A549 (cell line): ENCODE measurements around the gene PRAME. TPM values are rescaled to one million over a fixed set of nuclear protein-coding genes. Genes with fewer than 3 reads are reported as not detected.

Experiments
- ATAC-seq, 2 experiments: fragments of 200-7000 bp in 1 of 2; fragments of >200 bp in 1 of 2; cut with Nextera tagmentation in 1 of 2; cut with Tn5 transposase in 1 of 2; 3 replicates each; pipeline versions ENCODE4 v1.8.0 to v1.9.1; 2018 to 2020; ENCODE audit warnings: mild to moderate bottlenecking in 1 of 2, moderate library complexity in 1 of 2
- CTCF ChIA-PET: fragments of 300-600 bp; sonication (Branson Sonifier 250); formaldehyde crosslinking; extraction: SDS; loops from one replicate; lab custom pipeline; 2021; ENCODE audit warnings: antibody characterized with exemption, inconsistent platforms; lab: Yijun Ruan, JAX
- POLR2A ChIA-PET: fragments of 350-600 bp; formaldehyde crosslinking; extraction: SDS; loops from one replicate; lab custom pipeline; 2021; ENCODE audit warnings: antibody characterized with exemption, inconsistent platforms; lab: Yijun Ruan, JAX
- DNase-seq, 2 experiments: peaks; one replicate each; pipeline versions ENCODE4 v3.0.0 to v3.0.0-alpha.2; 2011 to 2016; ENCODE audit warnings: low read depth in 1 of 2, low spot score in 1 of 2
- FAIRE-seq: peaks from 2 replicates; lab custom pipeline; 2011; peaks lifted over from hg19 to GRCh38; lab: Jason Lieb, UNC
- H3K27ac ChIP-seq, 2 experiments: fragments of >200 bp; sonication (Bioruptor Twin); formaldehyde crosslinking; 3 replicates each; pipeline ENCODE4 v1.5.1; 2016 to 2017
- H3K4me1 ChIP-seq: fragments of >200 bp; sonication (Bioruptor Twin); formaldehyde crosslinking; 3 replicates; pipeline ENCODE4 v1.6.1; 2016
- H3K4me2 ChIP-seq: fragments of >200 bp; sonication (Bioruptor Twin); formaldehyde crosslinking; 3 replicates; pipeline ENCODE4 v1.6.1; 2016
- H3K4me3 ChIP-seq: fragments of >200 bp; sonication (Bioruptor Twin); formaldehyde crosslinking; 3 replicates; pipeline ENCODE4 v1.5.1; 2016
- H3K9me3 ChIP-seq: fragments of >200 bp; sonication (Bioruptor Twin); formaldehyde crosslinking; 3 replicates; pipeline ENCODE4 v1.6.1; 2016
- CHD4 ChIP-seq: fragments of 200-600 bp; sonication (generic); IDR thresholded peaks from 2 replicates; pipeline ENCODE4 v1.6.1; 2016; ENCODE audit warnings: antibody characterized with exemption, mild to moderate bottlenecking, borderline replicate concordance
- EHMT2 ChIP-seq: fragments of 200-600 bp; sonication (generic); IDR thresholded peaks from 2 replicates; pipeline ENCODE4 v1.6.1; 2016; ENCODE audit warnings: antibody characterized with exemption, low read depth, mild to moderate bottlenecking, moderate library complexity
- ESRRA ChIP-seq: fragments of 150-350 bp; IDR thresholded peaks from 2 replicates; pipeline ENCODE4 v1.6.1; 2014; ENCODE audit warnings: mild to moderate bottlenecking, low read length, borderline replicate concordance
- FOSB ChIP-seq: fragments of 250-450 bp; sonication (Bioruptor Pico); IDR thresholded peaks from 2 replicates; pipeline ENCODE4 v1.5.0; 2020; ENCODE audit warnings: mild to moderate bottlenecking, moderate library complexity
- FOSL2 ChIP-seq, 2 experiments: fragments of 450-650 bp in 1 of 2; fragments of >200 bp in 1 of 2; sonication (Bioruptor Twin) in 1 of 2; formaldehyde crosslinking; IDR thresholded peaks; 2 replicates each; pipeline versions ENCODE4 v1.5.0 to v1.6.1; 2016 to 2020; ENCODE audit warnings: mild to moderate bottlenecking in 1 of 2, moderate library complexity in 1 of 2
- HEYL ChIP-seq: fragments of 250-450 bp; sonication (Bioruptor Pico); IDR thresholded peaks from 2 replicates; pipeline ENCODE4 v1.8.0; 2021; ENCODE audit warnings: mild to moderate bottlenecking, moderate library complexity
- HOXB5 ChIP-seq: fragments of 250-450 bp; sonication (Bioruptor Pico); IDR thresholded peaks from 2 replicates; pipeline ENCODE4 v1.5.0; 2020; ENCODE audit warnings: mild to moderate bottlenecking, moderate library complexity
- JUNB ChIP-seq: fragments of >200 bp; sonication (Bioruptor Twin); formaldehyde crosslinking; IDR thresholded peaks from 2 replicates; pipeline ENCODE4 v1.6.1; 2016
- KDM1A ChIP-seq: fragments of 200-600 bp; sonication (generic); IDR thresholded peaks from 2 replicates; pipeline ENCODE4 v1.6.1; 2016; ENCODE audit warnings: low read depth, mild to moderate bottlenecking
- KDM5A ChIP-seq: fragments of 200-600 bp; sonication (generic); IDR thresholded peaks from 2 replicates; pipeline ENCODE4 v1.6.1; 2016; ENCODE audit warnings: antibody characterized with exemption, mild to moderate bottlenecking
- MAFK ChIP-seq: fragments of 450-650 bp; IDR thresholded peaks from 2 replicates; pipeline ENCODE4 v1.6.1; 2014; ENCODE audit not compliant: partially characterized antibody
- PHF8 ChIP-seq: fragments of 200-600 bp; sonication (generic); IDR thresholded peaks from 2 replicates; pipeline ENCODE4 v1.6.1; 2016; ENCODE audit warnings: low read depth, mild to moderate bottlenecking, antibody characterized with exemption, moderate library complexity, borderline replicate concordance
- RCOR1 ChIP-seq: fragments of 150-350 bp; IDR thresholded peaks from 2 replicates; pipeline ENCODE4 v1.6.1; 2014; ENCODE audit warnings: antibody characterized with exemption, low read length, low read depth
- RFX5 ChIP-seq: fragments of 450-650 bp; IDR thresholded peaks from 2 replicates; pipeline ENCODE4 v1.7.1; 2014; ENCODE audit warnings: antibody characterized with exemption, mild to moderate bottlenecking, moderate library complexity
- SREBF2 ChIP-seq: fragments of 450-650 bp; IDR thresholded peaks from 2 replicates; pipeline ENCODE4 v1.6.1; 2014; ENCODE audit warnings: mild to moderate bottlenecking, moderate library complexity
- ZC3H11A ChIP-seq: fragments of 450-650 bp; IDR thresholded peaks from 2 replicates; pipeline ENCODE4 v1.6.1; 2014; ENCODE audit warnings: antibody characterized with exemption, mild to moderate bottlenecking
- ZFP36 ChIP-seq: fragments of 450-650 bp; IDR thresholded peaks from 2 replicates; pipeline ENCODE4 v1.6.1; 2014; ENCODE audit warnings: borderline replicate concordance; ENCODE audit not compliant: partially characterized antibody
- WGBS: methylation state at CpG from one replicate; pipeline ENCODE4 v1.1.6; 2017; ENCODE audit errors: missing lambda C conversion rate; 5-methylcytosine and 5-hydroxymethylcytosine counted together
- polyA plus RNA-seq, 4 experiments: library from polyadenylated mRNA; depleted of rRNA in 3 of 4; stranded (reverse); fragments of >200 nt; fragmentation: RNase III in 1 of 4; extraction: RNeasy Plus Mini Kit Qiagen cat#74134 plus additional on column Dnase treatment in 1 of 4; gene quantifications; 2 replicates in 3 of 4; 3 replicates in 1 of 4; pipeline ENCODE4 v1.2.3, GENCODE V29; 2011 to 2017
- TF ChIP-seq, protein P1 (sequence below): fragments of 250-450 bp; sonication (Bioruptor Pico); IDR thresholded peaks from 2 replicates; pipeline ENCODE4 v1.5.0; 2021; ENCODE audit warnings: mild to moderate bottlenecking, moderate library complexity, borderline replicate concordance
- TF ChIP-seq, protein P2 (sequence below): fragments of >200 bp; sonication (Bioruptor Twin); formaldehyde crosslinking; IDR thresholded peaks from 3 replicates; pipeline ENCODE4 v1.5.1; 2016
- TF ChIP-seq, protein P3 (sequence below): fragments of 150-350 bp; IDR thresholded peaks from 2 replicates; pipeline ENCODE4 v1.6.1; 2014; ENCODE audit warnings: low read depth, mild to moderate bottlenecking, low read length
- TF ChIP-seq, protein P4 (sequence below): fragments of 250-450 bp; sonication (Bioruptor Pico); IDR thresholded peaks from 2 replicates; pipeline ENCODE4 v1.5.0; 2020; ENCODE audit warnings: low read depth, mild to moderate bottlenecking, moderate library complexity

The PRAME gene
- polyA plus RNA-seq, 2 of the 4 experiments (the other 2 are of a cell fraction): 130 to 173 TPM

DNA sequence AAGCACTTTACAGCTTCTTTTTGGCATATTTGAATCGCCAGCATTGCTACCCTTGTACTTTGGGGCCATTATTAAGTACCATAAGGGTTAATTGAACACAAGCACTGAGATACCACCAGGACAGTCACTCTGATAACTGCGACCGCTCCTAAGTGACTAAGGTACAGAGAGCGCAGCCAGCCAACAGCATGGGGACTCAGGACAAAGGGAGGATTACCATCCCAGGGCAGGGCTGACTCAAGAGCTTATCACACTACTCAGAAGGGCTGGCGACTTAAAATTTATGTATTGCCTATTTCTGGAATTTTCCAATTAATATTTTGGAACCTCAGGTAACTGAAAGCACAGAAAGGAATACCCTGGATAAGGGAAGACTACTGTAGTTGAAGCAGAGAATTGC, 39.5 kb downstream of the PRAME start:
- DNase-seq (peak; percentile 18 to 25), FAIRE-seq (no peak), ATAC-seq (peak; percentile 71 to 78)
- TF ChIP-seq, protein P1, sequence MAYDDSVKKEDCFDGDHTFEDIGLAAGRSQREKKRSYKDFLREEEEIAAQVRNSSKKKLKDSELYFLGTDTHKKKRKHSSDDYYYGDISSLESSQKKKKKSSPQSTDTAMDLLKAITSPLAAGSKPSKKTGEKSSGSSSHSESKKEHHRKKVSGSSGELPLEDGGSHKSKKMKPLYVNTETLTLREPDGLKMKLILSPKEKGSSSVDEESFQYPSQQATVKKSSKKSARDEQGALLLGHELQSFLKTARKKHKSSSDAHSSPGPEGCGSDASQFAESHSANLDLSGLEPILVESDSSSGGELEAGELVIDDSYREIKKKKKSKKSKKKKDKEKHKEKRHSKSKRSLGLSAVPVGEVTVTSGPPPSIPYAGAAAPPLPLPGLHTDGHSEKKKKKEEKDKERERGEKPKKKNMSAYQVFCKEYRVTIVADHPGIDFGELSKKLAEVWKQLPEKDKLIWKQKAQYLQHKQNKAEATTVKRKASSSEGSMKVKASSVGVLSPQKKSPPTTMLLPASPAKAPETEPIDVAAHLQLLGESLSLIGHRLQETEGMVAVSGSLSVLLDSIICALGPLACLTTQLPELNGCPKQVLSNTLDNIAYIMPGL: no peak
- no peak for TF ChIP-seq FOSB (CRISPR knock-in tag)
- no peak for TF ChIP-seq RFX5
- TF ChIP-seq MAFK: no peak
- no peak for TF ChIP-seq RCOR1
- no peak for TF ChIP-seq PHF8
- TF ChIP-seq, protein P2, sequence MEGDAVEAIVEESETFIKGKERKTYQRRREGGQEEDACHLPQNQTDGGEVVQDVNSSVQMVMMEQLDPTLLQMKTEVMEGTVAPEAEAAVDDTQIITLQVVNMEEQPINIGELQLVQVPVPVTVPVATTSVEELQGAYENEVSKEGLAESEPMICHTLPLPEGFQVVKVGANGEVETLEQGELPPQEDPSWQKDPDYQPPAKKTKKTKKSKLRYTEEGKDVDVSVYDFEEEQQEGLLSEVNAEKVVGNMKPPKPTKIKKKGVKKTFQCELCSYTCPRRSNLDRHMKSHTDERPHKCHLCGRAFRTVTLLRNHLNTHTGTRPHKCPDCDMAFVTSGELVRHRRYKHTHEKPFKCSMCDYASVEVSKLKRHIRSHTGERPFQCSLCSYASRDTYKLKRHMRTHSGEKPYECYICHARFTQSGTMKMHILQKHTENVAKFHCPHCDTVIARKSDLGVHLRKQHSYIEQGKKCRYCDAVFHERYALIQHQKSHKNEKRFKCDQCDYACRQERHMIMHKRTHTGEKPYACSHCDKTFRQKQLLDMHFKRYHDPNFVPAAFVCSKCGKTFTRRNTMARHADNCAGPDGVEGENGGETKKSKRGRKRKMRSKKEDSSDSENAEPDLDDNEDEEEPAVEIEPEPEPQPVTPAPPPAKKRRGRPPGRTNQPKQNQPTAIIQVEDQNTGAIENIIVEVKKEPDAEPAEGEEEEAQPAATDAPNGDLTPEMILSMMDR: no peak
- TF ChIP-seq HOXB5 (CRISPR knock-in tag): no peak
- TF ChIP-seq, protein P3, sequence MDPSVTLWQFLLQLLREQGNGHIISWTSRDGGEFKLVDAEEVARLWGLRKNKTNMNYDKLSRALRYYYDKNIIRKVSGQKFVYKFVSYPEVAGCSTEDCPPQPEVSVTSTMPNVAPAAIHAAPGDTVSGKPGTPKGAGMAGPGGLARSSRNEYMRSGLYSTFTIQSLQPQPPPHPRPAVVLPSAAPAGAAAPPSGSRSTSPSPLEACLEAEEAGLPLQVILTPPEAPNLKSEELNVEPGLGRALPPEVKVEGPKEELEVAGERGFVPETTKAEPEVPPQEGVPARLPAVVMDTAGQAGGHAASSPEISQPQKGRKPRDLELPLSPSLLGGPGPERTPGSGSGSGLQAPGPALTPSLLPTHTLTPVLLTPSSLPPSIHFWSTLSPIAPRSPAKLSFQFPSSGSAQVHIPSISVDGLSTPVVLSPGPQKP: no peak
- TF ChIP-seq, protein P4, sequence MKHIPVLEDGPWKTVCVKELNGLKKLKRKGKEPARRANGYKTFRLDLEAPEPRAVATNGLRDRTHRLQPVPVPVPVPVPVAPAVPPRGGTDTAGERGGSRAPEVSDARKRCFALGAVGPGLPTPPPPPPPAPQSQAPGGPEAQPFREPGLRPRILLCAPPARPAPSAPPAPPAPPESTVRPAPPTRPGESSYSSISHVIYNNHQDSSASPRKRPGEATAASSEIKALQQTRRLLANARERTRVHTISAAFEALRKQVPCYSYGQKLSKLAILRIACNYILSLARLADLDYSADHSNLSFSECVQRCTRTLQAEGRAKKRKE (CRISPR knock-in tag): no peak
- no peak for TF ChIP-seq SREBF2
- no peak for TF ChIP-seq HEYL
- WGBS: 3% methylated on average over 5 of the region's 5 CpGs
- CTCF ChIA-PET: interaction anchor here (1.0 to 3.2 kb wide), 5 partner anchors 11 to 56 kb away, joined by 3 to 17 read pairs (median 8); partner anchors contain the start of genes PRAME and ZNF280B
- Histone ChIP-seq H3K9me3 (no peaks in the 10 kb centered on the region), H3K27ac (peak overlapping the region; percentile 71 to 83), H3K4me1 (peaks cover 9% of the 10 kb centered on the region; the same call in 2 of the 3 replicates), H3K4me2 (peak overlapping the region; percentile 77), H3K4me3 (peak overlapping the region; percentile 54)
- POLR2A ChIA-PET: interaction anchor here (0.6 to 1.9 kb wide), 7 partner anchors 11 to 57 kb away, joined by 3 to 19 read pairs (median 4); partner anchors contain the start of genes PRAME and ZNF280B

DNA sequence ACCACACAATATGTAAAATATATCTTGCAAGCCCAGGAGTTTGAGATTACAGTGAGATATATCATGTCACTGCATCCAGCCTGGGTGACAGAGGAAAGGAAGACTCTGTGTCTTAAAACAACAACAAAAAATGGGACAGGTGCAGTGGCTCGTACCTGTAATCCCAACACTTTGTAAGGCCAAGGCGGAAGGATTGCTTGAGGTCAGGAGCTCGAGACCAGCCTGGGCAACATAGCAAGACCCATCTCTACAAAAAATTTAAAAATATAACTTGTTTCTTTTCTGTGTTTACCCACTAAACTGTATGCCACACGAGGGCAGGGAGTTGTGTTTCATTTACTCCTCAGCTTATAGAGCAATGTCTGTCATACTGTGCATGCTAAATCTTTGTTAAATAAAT, 42.1 kb downstream of the PRAME start:
- H3K9me3 ChIP-seq: no peaks in the 10 kb centered on the region
- no peak for FAIRE-seq
- WGBS: 87% methylated on average over 4 of the region's 4 CpGs
- no peak for DNase-seq
- no peak overlapping the region for H3K27ac ChIP-seq
- TF ChIP-seq EHMT2: no peak
- TF ChIP-seq KDM5A: no peak
- TF ChIP-seq HOXB5 (CRISPR knock-in tag): no peak
- no peak for TF ChIP-seq FOSL2 (IDR thresholded peaks at IDR 0.05)
- TF ChIP-seq FOSL2 (CRISPR knock-in tag; IDR thresholded peaks at IDR 0.05): no peak
- no peak for TF ChIP-seq ESRRA
- no peak for TF ChIP-seq RFX5
- TF ChIP-seq ZC3H11A: no peak
- TF ChIP-seq, protein P3: no peak
- no peak for TF ChIP-seq CHD4
- no peak for TF ChIP-seq ZFP36
- no peak for TF ChIP-seq KDM1A
- TF ChIP-seq JUNB: no peak
- TF ChIP-seq FOSB (CRISPR knock-in tag): no peak
- peaks cover 9% of the 10 kb centered on the region; the same call in 2 of the 3 replicates for H3K4me1 ChIP-seq
- no peak overlapping the region for H3K4me2 ChIP-seq
- ChIA-PET POLR2A (no interaction called here), CTCF (no interaction called here)
- H3K4me3 ChIP-seq: no peak overlapping the region
- ATAC-seq: no peak
